K562 (cell line): ENCODE results near the gene DIAPH3. TPM values are rescaled to one million over a fixed set of nuclear protein-coding genes. Genes with fewer than 3 reads are reported as not detected.

Source experiments
- ATAC-seq: fragments of 200-7000 bp; cut with Tn5 transposase; 3 replicates; pipeline ENCODE4 v1.9.1; 2020; ENCODE audit warnings: moderate library complexity
- BruUV-seq: library from RNA; stranded (reverse); fragments of 400-500 nt; replicated peaks from 2 replicates; lab custom pipeline; 2021; lab: Mats Ljungman, UMichigan
- CTCF ChIA-PET: fragments of 300-600 bp; formaldehyde crosslinking; extraction: SDS; loops from one replicate; lab custom pipeline; 2021; ENCODE audit warnings: low intra/inter-chr PET ratio; lab: Yijun Ruan, JAX
- POLR2A ChIA-PET: fragments of 300-600, 350-650 bp; sonication (Branson Sonifier 250); formaldehyde crosslinking; extraction: SDS; loops from one replicate; lab custom pipeline; 2021; ENCODE audit warnings: antibody characterized with exemption, inconsistent platforms; lab: Yijun Ruan, JAX
- DNase-seq, 4 experiments: peaks; one replicate each; pipeline versions ENCODE4 v3.0.0 to v3.0.0-alpha.2; 2011 to 2018; ENCODE audit warnings: low spot score in 3 of 4, mixed read lengths in 3 of 4; ENCODE audit errors: extremely low read depth in 1 of 4
- FAIRE-seq: peaks from 2 replicates; lab custom pipeline; 2011; peaks lifted over from hg19 to GRCh38; lab: Jason Lieb, UNC
- H2AFZ ChIP-seq: 2 replicates; pipeline ENCODE4 v1.6.0; 2011; ENCODE audit warnings: low read depth, low read length, control low read depth, inconsistent platforms
- H3K27ac ChIP-seq: fragments of 200-600 bp; 3 replicates; pipeline ENCODE4 v1.8.0; 2011; ENCODE audit warnings: low read depth, mild to moderate bottlenecking, control low read depth, inconsistent platforms, low read length, moderate library complexity, mixed read lengths; ENCODE audit errors: extremely low read depth
- H3K27me3 ChIP-seq, 2 experiments: fragments of 300-600 bp in 1 of 2; 2 replicates in 1 of 2; 3 replicates in 1 of 2; pipeline versions ENCODE4 v1.6.0 to v1.8.0; 2011; ENCODE audit warnings: inconsistent platforms in 2 of 2, low read length in 2 of 2, mild to moderate bottlenecking in 1 of 2, mixed read lengths in 1 of 2, moderate library complexity in 1 of 2; ENCODE audit not compliant: control insufficient read depth in 2 of 2, insufficient read depth in 2 of 2
- H3K36me3 ChIP-seq: fragments of 300-600 bp; 3 replicates; pipeline ENCODE4 v1.8.0; 2011; ENCODE audit warnings: mild to moderate bottlenecking, low read length, inconsistent platforms; ENCODE audit not compliant: control insufficient read depth, insufficient read depth
- H3K4me1 ChIP-seq, 2 experiments: fragments of 200-600 bp in 1 of 2; replicated peaks in 1 of 2; 2 replicates in 1 of 2; 3 replicates in 1 of 2; pipeline versions ENCODE4 v1.5.1 to v1.8.0; 2011; ENCODE audit warnings: inconsistent platforms in 2 of 2, low read length in 2 of 2, mild to moderate bottlenecking in 1 of 2, mixed read lengths in 1 of 2, moderate library complexity in 1 of 2; ENCODE audit not compliant: control insufficient read depth in 2 of 2, insufficient read depth in 2 of 2
- H3K4me2 ChIP-seq: 2 replicates; pipeline ENCODE4 v1.6.1; 2011; ENCODE audit warnings: low read length, control low read depth, inconsistent platforms, mixed read lengths; ENCODE audit not compliant: insufficient read depth
- H3K4me3 ChIP-seq: fragments of 200-600 bp; sonication (generic), shearing (Covaris generic); 2 replicates; pipeline ENCODE4 v1.5.1; 2016; ENCODE audit warnings: control low read depth, inconsistent platforms
- H3K79me2 ChIP-seq: fragments of 200-600 bp; 3 replicates; pipeline ENCODE4 v1.8.0; 2011; ENCODE audit warnings: low read length, inconsistent platforms; ENCODE audit not compliant: control insufficient read depth, insufficient read depth
- H3K9ac ChIP-seq, 2 experiments: 2 replicates each; pipeline versions ENCODE4 v1.6.0 to v1.6.1; 2011; ENCODE audit warnings: low read depth in 2 of 2, low read length in 2 of 2, control low read depth in 1 of 2, inconsistent platforms in 1 of 2, mild to moderate bottlenecking in 1 of 2, mixed read lengths in 1 of 2; ENCODE audit not compliant: insufficient read depth in 1 of 2
- H3K9me1 ChIP-seq: one replicate; pipeline ENCODE4 v1.6.0; 2011; ENCODE audit warnings: inconsistent platforms, mild to moderate bottlenecking, low read length, moderate library complexity; ENCODE audit not compliant: control insufficient read depth, insufficient read depth
- H3K9me3 ChIP-seq: replicated peaks from 2 replicates; pipeline ENCODE4 v1.5.1; 2011; ENCODE audit warnings: low read depth, low read length, inconsistent platforms; ENCODE audit not compliant: control insufficient read depth, insufficient read depth
- H4K20me1 ChIP-seq: replicated peaks from 2 replicates; pipeline ENCODE4 v1.6.1; 2011; ENCODE audit warnings: low read length, inconsistent platforms, mixed read lengths; ENCODE audit not compliant: control insufficient read depth, insufficient read depth
- BRF1 ChIP-seq: IDR thresholded peaks from 3 replicates; pipeline ENCODE4 v1.6.1; 2011; ENCODE audit warnings: borderline replicate concordance, mild to moderate bottlenecking; ENCODE audit not compliant: insufficient read length; ENCODE audit errors: extremely low read depth
- CBX3 ChIP-seq, 2 experiments: IDR thresholded peaks; 1 replicate in 1 of 2; 2 replicates in 1 of 2; pipeline ENCODE4 v1.6.1; 2012; ENCODE audit warnings: inconsistent platforms in 2 of 2, low read length in 2 of 2, borderline replicate concordance in 1 of 2, control low read depth in 1 of 2
- ETV5 ChIP-seq: sonication (generic); formaldehyde crosslinking; IDR thresholded peaks from 2 replicates; pipeline ENCODE4 v1.4.0; 2020; ENCODE audit warnings: low read depth, mild to moderate bottlenecking, missing genetic modification reagents
- HNRNPH1 ChIP-seq: fragments of 200-400 bp; formaldehyde crosslinking; optimal IDR thresholded peaks from 2 replicates; pipeline ENCODE3; 2017; ENCODE audit warnings: low read depth, mild to moderate bottlenecking, low read length, moderate library complexity
- PCBP2 ChIP-seq: fragments of 200-400 bp; formaldehyde crosslinking; IDR thresholded peaks from 2 replicates; pipeline ENCODE4 v1.6.1; 2018; ENCODE audit warnings: low read length, low read depth, mild to moderate bottlenecking, moderate library complexity; ENCODE audit not compliant: poor library complexity, severe bottlenecking
- POLR2AphosphoS2 ChIP-seq: IDR thresholded peaks from 2 replicates; pipeline ENCODE4 v1.6.1; 2012; ENCODE audit warnings: low read length, improper control_type of control experiment
- SPI1 ChIP-seq: IDR thresholded peaks from 2 replicates; pipeline ENCODE4 v1.6.1; 2011; ENCODE audit warnings: low read depth, low read length, control low read depth, borderline replicate concordance
- VEZF1 ChIP-seq: fragments of 200-800 bp; sonication (Bioruptor generic); IDR thresholded peaks from 2 replicates; pipeline ENCODE4 v1.6.1; 2017; ENCODE audit warnings: missing genetic modification characterization, missing compliant biosample characterization
- XRCC3 ChIP-seq: fragments of 450-650 bp; IDR thresholded peaks from 2 replicates; pipeline ENCODE4 v1.6.1; 2017; ENCODE audit warnings: mild to moderate bottlenecking, moderate library complexity
- ZBTB1 ChIP-seq: sonication (generic); formaldehyde crosslinking; IDR thresholded peaks from 2 replicates; pipeline ENCODE4 v1.8.1; 2023; ENCODE audit warnings: missing genetic modification reagents, low read depth, mild to moderate bottlenecking, borderline replicate concordance
- ZNF316 ChIP-seq: fragments of 450-650 bp; IDR thresholded peaks from 2 replicates; pipeline ENCODE4 v1.6.1; 2016
- WGBS: fragments of 100-300 bp; shearing (Covaris generic); methylation state at CpG from one replicate; pipeline ENCODE4 v1.1.6; 2016; ENCODE audit warnings: low coverage, mixed read lengths; ENCODE audit not compliant: insufficient coverage; ENCODE audit errors: missing lambda C conversion rate; 5-methylcytosine and 5-hydroxymethylcytosine counted together
- in situ Hi-C: fragments of 300-500 bp; cut with MboI; formaldehyde crosslinking; loops from 4 replicates; pipeline ENCODE4 v1.15.0; 2018; ENCODE audit warnings: inconsistent platforms, mixed read lengths
- intact Hi-C: fragments of 100-400 bp; cut with micrococcal nuclease; formaldehyde crosslinking; loops from 2 replicates; pipeline ENCODE4 v1.14.2; 2022
- polyA plus RNA-seq, 8 experiments: library from polyadenylated mRNA; depleted of rRNA in 4 of 8; stranded (reverse) in 5 of 8; unstranded in 3 of 8; fragments of >200 nt; fragmentation: Nextera tagmentation in 2 of 8; fragmentation: Illumina TruSeq in 1 of 8; extraction: Ambion mirVana in 2 of 8; extraction: Trizol in 1 of 8; gene quantifications; 2 replicates each; pipeline versions ENCODE4 v1.2.1 to v1.2.3, GENCODE V29; 2011 to 2014; ENCODE audit warnings: inconsistent platforms in 1 of 8, missing spikeins in 1 of 8
- total RNA-seq, 7 experiments: library from RNA; depleted of rRNA in 6 of 7; stranded (reverse); fragments of >200 nt in 6 of 7; fragmentation: Illumina TruSeq in 2 of 7; extraction: Trizol in 2 of 7; gene quantifications; 2 replicates each; pipeline versions ENCODE4 v1.2.1 to v1.2.3, GENCODE V29; 2011 to 2021; ENCODE audit warnings: low replicate concordance in 1 of 7

Gene DIAPH3
- total and polyA plus RNA-seq, 9 of the 15 experiments (the other 6 are each of a cell fraction or from before 2014, with no cell fraction given) = 9.0 to 18.7 (median 14.7) TPM

GRCh38 chr13:59801107-59801880 lies 362.4 kb downstream of the DIAPH3 start:
- intact Hi-C loops = no loop called here
- H3K79me2 ChIP-seq = no peaks in the 10 kb centered on the region
- FAIRE-seq = no peak
- H3K4me3 ChIP-seq = no peak overlapping the region
- H3K9ac ChIP-seq = no peak overlapping the region
- in situ Hi-C loops = no loop called here
- TF ChIP-seq ZBTB1 (CRISPR knock-in tag) (no peak), SPI1 (peak; percentile 55; the same call in 1 of the 2 replicates)
- TF ChIP-seq, all 486 proteins: peak for 1
- Histone ChIP-seq H3K27me3 (no peaks in the 10 kb centered on the region), H3K9me1 (no peaks in the 10 kb centered on the region), H3K4me2 (no peak overlapping the region), H3K4me1 (no peaks in the 10 kb centered on the region), H2AFZ (no peak overlapping the region), H4K20me1 (no peaks in the 10 kb centered on the region), H3K27ac (no peak overlapping the region), H3K36me3 (no peaks in the 10 kb centered on the region), H3K9me3 (no peaks in the 10 kb centered on the region)
- ChIA-PET CTCF (no interaction called here), POLR2A (no interaction called here)
- no peak for DNase-seq
- ATAC-seq = no peak
- no TSS peak for BruUV-seq

- no peak overlapping the region for H3K4me2 ChIP-seq
- no peak overlapping the region for H3K4me3 ChIP-seq
- ATAC-seq (no peak), DNase-seq (no peak), FAIRE-seq (no peak)
- H3K4me1 ChIP-seq = no peaks in the 10 kb centered on the region
- intact Hi-C loops (no loop called here), in situ Hi-C loops (no loop called here)
- H3K79me2 ChIP-seq = no peaks in the 10 kb centered on the region
- H4K20me1 ChIP-seq = no peaks in the 10 kb centered on the region
- ChIA-PET CTCF (no interaction called here), POLR2A (no interaction called here)
- H3K36me3 ChIP-seq = no peaks in the 10 kb centered on the region
- BruUV-seq = no TSS peak
- H2AFZ ChIP-seq = no peak overlapping the region
- H3K9ac ChIP-seq = no peak overlapping the region
- WGBS = 97% methylated on average over 2 of the region's 2 CpGs
- H3K9me3 ChIP-seq = no peaks in the 10 kb centered on the region
- no peaks in the 10 kb centered on the region for H3K9me1 ChIP-seq
- no peaks in the 10 kb centered on the region for H3K27me3 ChIP-seq
- H3K27ac ChIP-seq = no peak overlapping the region
- no peak for TF ChIP-seq ZNF316
- no peak for TF ChIP-seq PCBP2
- TF ChIP-seq ETV5 (CRISPR knock-in tag) = no peak
- no peak for TF ChIP-seq HNRNPH1
- TF ChIP-seq VEZF1 (CRISPR knock-in tag) = no peak
- no peak for TF ChIP-seq CBX3 (IDR thresholded peaks at IDR 0.05; ENCODE audit: borderline replicate concordance in 1 of 2, low read length in 2 of 2)
- no peak for TF ChIP-seq XRCC3
- no peak for TF ChIP-seq BRF1
- TF ChIP-seq POLR2AphosphoS2 = no peak
Observed at GRCh38 chr13:59793107-59793506, 370.6 kb downstream of the DIAPH3 start.
